Kidney (tissue), 14 donors: Measurements from ENCODE around the gene AP1G2. TPM values are rescaled to one million over a fixed set of nuclear protein-coding genes. Genes with fewer than 3 reads are reported as not detected.

Experiments
- DNase-seq, 5 donors: peaks; one replicate each; pipeline ENCODE4 v3.0.0-alpha.2; 2013 to 2020
- FAIRE-seq: peaks from 2 replicates; lab custom pipeline; 2012; peaks lifted over from hg19 to GRCh38; lab: Jason Lieb, UNC
- H3K27ac ChIP-seq, 2 donors: one replicate each; pipeline ENCODE4 v1.7.0; 2013; ENCODE audit warnings: low read depth in 2 of 2, low read length in 2 of 2, inconsistent platforms in 1 of 2
- H3K27me3 ChIP-seq: one replicate; pipeline ENCODE4 v1.7.1; 2013; ENCODE audit warnings: low read length, inconsistent platforms; ENCODE audit not compliant: control insufficient read depth, insufficient read depth
- H3K36me3 ChIP-seq, 3 donors: one replicate each; pipeline versions ENCODE4 v1.7.0 to v1.7.1; 2013; ENCODE audit warnings: low read length in 3 of 3, control low read depth in 1 of 3, inconsistent platforms in 1 of 3; ENCODE audit not compliant: insufficient read depth in 3 of 3, control insufficient read depth in 2 of 3
- H3K4me1 ChIP-seq, 3 donors: one replicate each; pipeline versions ENCODE4 v1.7.0 to v1.7.1; 2013; ENCODE audit warnings: low read length in 3 of 3, inconsistent platforms in 1 of 3, low read depth in 1 of 3; ENCODE audit not compliant: control insufficient read depth in 2 of 3, insufficient read depth in 2 of 3
- H3K4me3 ChIP-seq, 3 donors: one replicate each; pipeline versions ENCODE4 v1.7.0 to v1.8.1; 2013; ENCODE audit warnings: low read length in 3 of 3, control low read depth in 1 of 3, inconsistent platforms in 1 of 3
- H3K9ac ChIP-seq, 3 donors: one replicate each; pipeline versions ENCODE4 v1.7.0 to v1.7.1; 2013; ENCODE audit warnings: low read length in 3 of 3, control low read depth in 1 of 3, inconsistent platforms in 1 of 3
- H3K9me3 ChIP-seq, 3 donors: one replicate each; pipeline versions ENCODE4 v1.7.0 to v1.7.1; 2013; ENCODE audit warnings: low read length in 3 of 3, control low read depth in 1 of 3, inconsistent platforms in 1 of 3; ENCODE audit not compliant: control insufficient read depth in 2 of 3, insufficient read depth in 1 of 3
- intact Hi-C: fragments of 100-400 bp; cut with DNase I; formaldehyde crosslinking; loops from one replicate; pipeline ENCODE4 v1.11.1; 2022
- polyA plus RNA-seq: library from polyadenylated mRNA; stranded (reverse); fragments of 350-450 nt; fragmentation: Illumina TruSeq; extraction: RNeasy Lipid Tissue Mini Kit (QIAGEN cat#74804); gene quantifications from one replicate; pipeline ENCODE4 v1.2.3, GENCODE V29; 2014; ENCODE audit warnings: low read depth, low replicate concordance; ENCODE audit not compliant: insufficient read depth
- total RNA-seq: library from RNA; stranded (reverse); fragmentation: NEBNext Ultra II Directional; extraction: Animal tissue kit (Norgen Biotek cat#: 25700); gene quantifications from one replicate; pipeline ENCODE4 v1.2.1, GENCODE V29; 2021
- TF ChIP-seq, protein P1 (sequence below): IDR thresholded peaks from 3 replicates; pipeline ENCODE4 v1.5.1; 2012; ENCODE audit warnings: mild to moderate bottlenecking, moderate library complexity, borderline replicate concordance; ENCODE audit not compliant: insufficient read depth; ENCODE audit errors: extremely low read depth
- donor health status: control.
- donor health status: control.
- donor health status: control.
- donor health status: control.
- donor health status: control.
- donor health status: DM: yes; HTN: yes; CAD: no.
- donor health status: Normal renal cell carcinoma (clear cell type).

AP1G2 gene
- total and polyA plus RNA-seq, 2 donors from 2014 or later: 56.7 to 123 TPM

DNA sequence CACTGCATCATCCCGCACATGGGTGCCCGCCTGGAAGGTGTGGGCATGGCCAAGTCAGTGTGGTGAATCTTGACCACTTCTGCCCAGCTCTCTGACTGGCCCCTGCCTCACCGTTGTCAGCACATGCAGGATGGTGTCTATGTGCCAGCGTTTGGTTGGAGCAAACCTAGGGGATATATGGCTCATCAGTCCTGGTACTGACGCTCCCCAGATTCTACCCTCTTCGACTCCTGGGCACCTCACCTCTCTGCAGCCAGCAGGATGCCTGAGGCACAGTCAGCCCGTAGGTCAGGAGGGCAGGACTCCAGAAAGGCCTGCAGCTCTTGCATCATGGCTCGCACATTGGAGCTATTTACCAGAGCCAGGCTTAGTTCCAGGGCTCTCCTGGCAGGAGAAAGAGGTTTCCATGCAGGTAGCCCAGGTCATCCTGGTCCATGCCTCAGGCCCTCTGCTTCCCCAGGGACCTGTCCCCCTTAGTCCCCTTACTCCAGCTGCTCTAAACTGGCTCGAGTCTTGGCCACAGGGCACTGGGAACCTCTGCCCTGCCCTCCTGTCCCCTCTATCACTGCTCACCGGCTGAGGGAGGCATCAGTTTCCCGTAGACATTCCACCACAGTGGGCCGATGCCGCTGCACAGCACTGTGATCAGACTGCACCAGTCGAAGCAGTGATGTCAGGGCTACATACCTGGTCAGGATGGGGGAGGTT is 4.0 kb downstream of the AP1G2 start:
- Histone ChIP-seq H3K36me3 (peaks cover 2 to 17% (median 16%) of the 10 kb centered on the region in 3 donors), H3K9me3 (no peaks in the 10 kb centered on the region), H3K27me3 (no peaks in the 10 kb centered on the region), H3K4me3 (no peak overlapping the region), H3K9ac (no peak overlapping the region), H3K4me1 (peaks cover 2 to 10% (median 6%) of the 10 kb centered on the region in 3 donors), H3K27ac (no peak overlapping the region)
- intact Hi-C loops: loop anchor here (5.0 kb wide), 1 partner anchor 91 kb away; no protein-coding TSS in a partner anchor
- FAIRE-seq (no peak), DNase-seq (peak in 2 of 5 donors; percentile 36 to 73)
- TF ChIP-seq, protein P1, sequence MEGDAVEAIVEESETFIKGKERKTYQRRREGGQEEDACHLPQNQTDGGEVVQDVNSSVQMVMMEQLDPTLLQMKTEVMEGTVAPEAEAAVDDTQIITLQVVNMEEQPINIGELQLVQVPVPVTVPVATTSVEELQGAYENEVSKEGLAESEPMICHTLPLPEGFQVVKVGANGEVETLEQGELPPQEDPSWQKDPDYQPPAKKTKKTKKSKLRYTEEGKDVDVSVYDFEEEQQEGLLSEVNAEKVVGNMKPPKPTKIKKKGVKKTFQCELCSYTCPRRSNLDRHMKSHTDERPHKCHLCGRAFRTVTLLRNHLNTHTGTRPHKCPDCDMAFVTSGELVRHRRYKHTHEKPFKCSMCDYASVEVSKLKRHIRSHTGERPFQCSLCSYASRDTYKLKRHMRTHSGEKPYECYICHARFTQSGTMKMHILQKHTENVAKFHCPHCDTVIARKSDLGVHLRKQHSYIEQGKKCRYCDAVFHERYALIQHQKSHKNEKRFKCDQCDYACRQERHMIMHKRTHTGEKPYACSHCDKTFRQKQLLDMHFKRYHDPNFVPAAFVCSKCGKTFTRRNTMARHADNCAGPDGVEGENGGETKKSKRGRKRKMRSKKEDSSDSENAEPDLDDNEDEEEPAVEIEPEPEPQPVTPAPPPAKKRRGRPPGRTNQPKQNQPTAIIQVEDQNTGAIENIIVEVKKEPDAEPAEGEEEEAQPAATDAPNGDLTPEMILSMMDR: no peak

DNA sequence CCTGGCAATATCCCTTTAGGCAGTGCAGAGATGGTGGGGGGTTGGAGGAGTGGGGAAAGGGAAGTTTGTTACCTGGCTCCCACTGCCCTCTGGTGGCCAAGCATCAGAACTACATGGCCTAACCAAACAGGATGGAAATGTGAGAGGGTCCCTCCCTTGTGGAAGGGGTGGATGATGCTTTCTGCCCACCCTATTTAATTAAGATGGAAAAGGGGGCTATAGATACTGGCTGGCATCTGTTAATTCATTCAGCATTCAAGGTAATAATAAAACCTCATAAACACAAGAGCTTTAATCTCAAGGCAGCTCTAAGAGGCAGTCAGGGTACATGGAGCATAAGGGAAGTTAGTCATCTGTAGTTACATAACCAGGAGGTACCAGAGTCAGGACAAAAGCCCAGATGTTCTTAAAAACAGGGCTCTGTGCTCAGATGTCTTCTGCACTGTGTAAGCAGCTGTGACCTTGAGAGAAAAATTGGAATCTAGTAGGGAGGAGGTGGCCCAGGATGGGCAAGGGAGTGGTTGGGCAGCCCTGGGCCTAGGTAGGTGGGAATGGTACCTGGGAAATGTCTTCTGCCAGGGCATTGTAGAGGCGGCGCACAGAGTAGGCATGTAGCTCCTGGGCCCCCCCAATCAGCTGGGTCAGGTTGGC is 4.6 kb downstream of the AP1G2 start:
- Histone ChIP-seq H3K9ac (no peak overlapping the region), H3K36me3 (peaks cover 2 to 17% (median 16%) of the 10 kb centered on the region in 3 donors), H3K27me3 (no peaks in the 10 kb centered on the region), H3K27ac (no peak overlapping the region), H3K4me1 (peaks cover 0 to 7% (median 6%) of the 10 kb centered on the region in 3 donors), H3K9me3 (no peaks in the 10 kb centered on the region), H3K4me3 (no peak overlapping the region)
- FAIRE-seq (no peak), DNase-seq (peak; percentile 45 to 81 (median 80))
- intact Hi-C loops: loop anchor here (5.0 kb wide), 1 partner anchor 91 kb away; no protein-coding TSS in a partner anchor
- TF ChIP-seq, protein P1: peak; percentile 91

DNA sequence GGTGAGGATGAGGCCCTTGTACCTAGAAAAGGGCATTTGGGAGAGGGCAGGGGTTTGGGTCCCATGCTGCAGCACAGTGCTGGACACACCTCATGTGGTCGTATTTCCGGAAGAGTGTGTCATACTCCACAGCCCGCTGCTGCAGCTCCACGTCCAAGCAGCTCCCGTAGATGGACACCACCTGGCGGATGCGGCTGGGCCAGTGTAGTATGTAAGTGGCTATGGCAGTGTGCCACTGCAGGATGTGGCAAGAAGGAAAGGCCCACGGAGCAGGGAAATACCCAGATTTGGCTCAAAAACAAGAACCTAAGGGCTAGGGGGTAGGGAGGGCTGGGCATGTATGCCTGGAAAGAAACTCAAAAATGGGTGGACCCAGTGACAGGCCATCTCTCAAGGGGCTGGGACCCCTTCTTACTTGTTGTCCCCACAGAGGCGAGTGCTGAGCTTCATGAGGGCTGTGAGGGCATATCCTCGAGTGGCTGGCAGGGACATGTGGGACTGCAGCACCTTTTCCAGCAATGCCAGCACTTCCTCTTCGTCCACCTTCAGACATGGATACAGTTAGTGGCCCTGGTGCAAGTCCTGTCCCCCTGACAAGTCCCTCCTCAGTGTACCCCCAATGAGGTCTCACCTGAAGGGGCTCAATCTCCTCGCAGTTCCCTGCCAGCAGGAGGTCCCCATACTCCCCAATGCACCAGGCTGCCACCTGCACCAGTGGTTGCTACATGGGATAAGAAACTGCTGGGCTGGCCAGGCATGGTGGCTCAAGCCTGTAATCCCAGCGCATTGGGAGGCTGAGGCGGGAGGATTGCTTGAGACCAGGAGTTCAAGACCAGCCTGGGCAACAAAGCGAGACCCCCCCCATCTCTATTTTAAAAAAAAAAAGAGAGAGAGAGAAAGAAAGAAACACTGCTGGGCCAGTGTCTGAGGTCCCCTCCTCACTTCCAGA is 5.4 kb downstream of the AP1G2 start:
- FAIRE-seq (no peak), DNase-seq (peak in 1 of 5 donors; percentile 54)
- Histone ChIP-seq H3K9me3 (no peaks in the 10 kb centered on the region), H3K27me3 (no peaks in the 10 kb centered on the region), H3K4me1 (peaks cover 0 to 12% (median 6%) of the 10 kb centered on the region in 3 donors), H3K4me3 (no peak overlapping the region), H3K27ac (no peak overlapping the region), H3K36me3 (peaks cover 2 to 17% (median 16%) of the 10 kb centered on the region in 3 donors), H3K9ac (no peak overlapping the region)
- TF ChIP-seq, protein P1: no peak
- intact Hi-C loops: loop anchor here (5.0 kb wide), 1 partner anchor 90 kb away; no protein-coding TSS in a partner anchor
